Renal cortical epithelial cell (primary cell): ENCODE measurements around the gene PPARD. TPM values are rescaled to one million over a fixed set of nuclear protein-coding genes. Genes with fewer than 3 reads are reported as not detected.
"Not testable (repeated sequence)": the region's sequence is repeated elsewhere in the genome, so short reads cannot be mapped to it uniquely, and the experiment has no call there.

ENCODE experiments used
- DNase-seq: peaks from one replicate; pipeline ENCODE4 v3.0.0-alpha.2; 2011; ENCODE audit warnings: low read depth
- total RNA-seq: library from RNA; depleted of rRNA; stranded (reverse); fragments of >200 nt; gene quantifications from 2 replicates; pipeline ENCODE4 v1.2.3, GENCODE V29; 2014

The PPARD gene
- total RNA-seq, 1 donor from 2014 or later, result 14.3 TPM

GRCh38 chr6:35406711-35407485, 64.5 kb downstream of the PPARD start:
- no peak for DNase-seq

- DNase-seq, result no peak
Observed at GRCh38 chr6:35409245-35409644, 66.9 kb downstream of the PPARD start.

- DNase-seq, result no peak
Observed at GRCh38 chr6:35410131-35410530, 67.8 kb downstream of the PPARD start.

- DNase-seq, result no peak
Observed at GRCh38 chr6:35411066-35411465, 68.7 kb downstream of the PPARD start.

DNA sequence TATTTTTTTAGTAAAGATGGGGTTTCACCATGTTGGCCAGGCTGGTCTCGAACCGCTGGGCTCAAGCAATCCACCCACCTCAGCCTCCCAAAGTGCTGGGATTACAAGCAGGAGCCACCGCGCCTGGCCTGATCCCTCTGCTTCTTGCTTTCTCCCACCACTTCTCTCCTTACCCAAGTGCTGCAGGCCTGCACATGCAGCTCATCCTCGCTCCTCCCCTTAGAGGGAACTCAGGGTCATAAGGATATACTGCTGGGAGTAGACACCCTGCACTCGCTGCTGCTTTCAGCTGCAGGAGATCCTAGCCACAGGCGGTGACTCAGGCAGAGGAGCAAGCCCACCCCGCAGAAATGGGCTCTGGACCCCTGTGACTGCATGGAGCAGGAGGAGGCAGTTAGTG, 69.7 kb downstream of the PPARD start:
- DNase-seq, result no peak

- DNase-seq, result no peak
Observed at GRCh38 chr6:35413911-35414310, 71.6 kb downstream of the PPARD start.

DNA sequence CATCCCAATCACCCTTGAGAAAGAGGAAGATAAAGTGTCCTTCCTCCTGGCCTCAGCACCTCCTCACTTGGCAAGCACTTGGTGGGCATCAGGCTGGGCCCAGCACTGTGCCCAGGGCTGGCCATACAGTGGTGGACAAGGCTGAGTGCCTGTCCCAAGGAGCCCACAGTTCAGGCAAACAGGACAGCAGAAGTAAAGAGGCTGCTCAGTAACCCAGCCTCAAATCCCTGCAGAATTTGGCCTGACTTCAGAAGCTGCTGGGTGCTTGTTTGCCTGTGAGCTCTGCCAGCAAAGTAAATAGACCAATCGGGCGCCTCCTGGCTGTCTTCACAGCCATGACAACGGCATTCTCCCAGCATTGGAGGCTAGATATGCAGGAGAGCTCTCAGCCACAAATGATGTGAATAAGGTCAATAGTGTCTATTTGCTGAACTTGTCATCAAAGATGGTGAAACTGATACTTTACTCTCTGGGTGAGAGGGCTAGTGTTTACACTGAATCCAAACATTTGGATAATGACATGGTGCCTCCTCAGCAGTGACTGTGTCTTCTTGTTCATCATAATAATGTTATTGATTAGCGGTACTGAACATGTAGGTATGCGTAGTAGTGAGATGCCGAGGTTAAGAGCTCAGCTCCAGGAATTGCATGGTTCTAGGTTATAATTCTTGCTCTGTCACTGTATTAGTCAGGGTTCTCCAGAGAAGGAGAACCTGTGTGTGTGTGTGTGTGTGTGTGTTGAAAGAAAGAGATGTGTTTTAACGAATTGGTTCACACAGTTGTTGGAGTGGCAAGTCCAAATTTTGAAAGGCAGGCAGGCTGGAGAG, 72.9 kb downstream of the PPARD start:
- DNase-seq, result peak; percentile 76

- no peak for DNase-seq
Observed at GRCh38 chr6:35417979-35418661, 75.8 kb downstream of the PPARD start.

DNA sequence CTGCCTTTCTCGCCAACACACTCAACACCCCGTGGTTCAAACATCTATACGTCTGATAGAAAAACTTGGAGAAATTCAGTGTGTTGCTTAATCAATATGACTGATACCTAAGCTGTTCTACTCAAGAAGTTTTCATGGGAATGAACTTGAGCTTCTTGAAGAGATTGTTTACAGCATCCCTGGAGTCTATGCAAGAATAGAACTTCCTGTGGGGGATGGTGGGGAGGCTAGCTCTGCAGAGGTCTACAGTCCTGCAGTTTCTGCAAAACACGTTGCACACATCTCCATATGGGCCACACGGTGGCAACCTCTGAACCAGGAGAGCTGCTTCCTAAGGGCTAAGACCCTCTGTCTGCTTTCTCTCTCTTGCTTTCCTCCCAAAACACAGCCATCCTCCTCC, 77.1 kb downstream of the PPARD start:
- DNase-seq, result no peak

DNA sequence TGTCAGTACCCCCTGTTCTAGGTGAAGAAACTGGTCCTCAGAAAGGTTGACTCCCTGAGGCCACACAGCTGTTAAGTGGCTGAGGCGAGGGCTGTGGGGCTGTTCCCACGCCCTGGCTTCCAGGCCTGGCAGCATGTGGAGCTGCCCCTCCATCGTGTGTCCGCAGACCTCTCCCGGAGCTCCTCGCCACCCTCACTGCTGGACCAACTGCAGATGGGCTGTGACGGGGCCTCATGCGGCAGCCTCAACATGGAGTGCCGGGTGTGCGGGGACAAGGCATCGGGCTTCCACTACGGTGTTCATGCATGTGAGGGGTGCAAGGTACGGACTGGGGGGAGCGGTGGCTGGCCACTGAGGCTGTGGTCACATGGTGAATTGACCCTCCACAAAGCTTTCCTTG, 77.6 kb downstream of the PPARD start:
- DNase-seq, result no peak

- DNase-seq, result peak; percentile 78
Observed at GRCh38 chr6:35425284-35425683, 82.9 kb downstream of the PPARD start.

DNA sequence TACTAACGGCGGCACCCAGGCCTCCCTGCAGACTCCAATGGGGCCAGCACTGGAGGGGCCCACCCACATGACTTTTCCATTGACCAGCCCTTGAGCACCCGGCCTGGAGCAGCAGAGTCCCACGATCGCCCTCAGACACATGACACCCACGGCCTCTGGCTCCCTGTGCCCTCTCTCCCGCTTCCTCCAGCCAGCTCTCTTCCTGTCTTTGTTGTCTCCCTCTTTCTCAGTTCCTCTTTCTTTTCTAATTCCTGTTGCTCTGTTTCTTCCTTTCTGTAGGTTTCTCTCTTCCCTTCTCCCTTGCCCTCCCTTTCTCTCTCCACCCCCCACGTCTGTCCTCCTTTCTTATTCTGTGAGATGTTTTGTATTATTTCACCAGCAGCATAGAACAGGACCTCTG, 83.7 kb downstream of the PPARD start:
- no peak for DNase-seq

GRCh38 chr6:35427435-35427834, 85.1 kb downstream of the PPARD start:
- no peak for DNase-seq

GRCh38 chr6:35427851-35428321, 85.5 kb downstream of the PPARD start:
- DNase-seq, result no peak

GRCh38 chr6:35428421-35429149, 86.2 kb downstream of the PPARD start:
- no peak for DNase-seq

- no peak for DNase-seq
Observed at GRCh38 chr6:35429463-35429862, 87.1 kb downstream of the PPARD start.

- no peak for DNase-seq
Observed at GRCh38 chr6:35432291-35432690, 89.9 kb downstream of the PPARD start.

GRCh38 chr6:35432702-35433101, 90.3 kb downstream of the PPARD start:
- DNase-seq, result not testable (repeated sequence)

DNA sequence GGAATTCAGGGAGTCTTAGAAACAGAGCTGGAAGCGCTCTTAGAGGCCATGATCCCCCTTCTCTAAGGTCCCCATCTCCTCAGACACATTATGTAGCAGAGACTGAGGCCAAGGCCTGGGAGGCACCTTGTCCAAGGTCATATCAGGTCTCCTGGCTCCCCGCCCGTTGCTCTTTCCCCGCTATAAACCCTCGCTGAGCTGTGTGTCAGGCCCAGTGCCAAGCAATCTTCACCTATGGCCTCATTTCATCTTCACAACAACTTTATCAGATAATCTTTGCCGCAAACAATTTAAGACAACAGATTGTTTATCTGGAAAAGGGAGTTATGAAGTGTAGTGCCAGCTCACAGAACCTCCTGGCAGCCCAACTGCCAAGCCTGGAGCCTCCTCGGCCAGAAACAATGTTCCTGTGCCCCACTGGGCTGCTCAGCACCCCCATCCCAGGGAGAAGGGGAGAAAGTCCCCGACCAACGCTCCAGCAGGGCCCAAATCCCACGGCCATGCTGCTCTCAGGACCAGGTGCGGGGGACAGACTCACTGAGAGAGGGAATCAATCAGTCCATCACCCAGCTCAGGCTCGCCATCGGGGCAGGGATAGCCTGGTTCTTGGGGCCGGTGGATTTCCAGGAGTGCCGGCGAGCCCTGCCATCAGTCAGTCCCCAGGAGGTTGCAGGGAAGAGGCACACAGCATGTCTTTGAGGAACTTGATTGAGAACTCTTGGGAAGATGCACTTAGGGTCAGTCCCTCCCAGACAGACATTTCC, 92.9 kb downstream of the PPARD start:
- no peak for DNase-seq

GRCh38 chr6:35436071-35436857, 93.9 kb downstream of the PPARD start:
- no peak for DNase-seq
